ENCODE measurements around the gene ANKRD16.

GRCh38 chr10:5862360-5862961, 27.2 kb downstream of the ANKRD16 start:
- TF ChIP-seq ETS1 (IDR thresholded peaks at IDR 0.05) (no peak), CTCF (conservative IDR thresholded peaks at IDR 0.05; ENCODE audit: low read depth in 2 of 2) (no peak), EZH2 (IDR thresholded peaks at IDR 0.05; ENCODE audit: low read depth, unreplicated experiment) (no peak)

Data from GM23338 (cell line).